ENCODE results near the gene FAAP100.

DNA sequence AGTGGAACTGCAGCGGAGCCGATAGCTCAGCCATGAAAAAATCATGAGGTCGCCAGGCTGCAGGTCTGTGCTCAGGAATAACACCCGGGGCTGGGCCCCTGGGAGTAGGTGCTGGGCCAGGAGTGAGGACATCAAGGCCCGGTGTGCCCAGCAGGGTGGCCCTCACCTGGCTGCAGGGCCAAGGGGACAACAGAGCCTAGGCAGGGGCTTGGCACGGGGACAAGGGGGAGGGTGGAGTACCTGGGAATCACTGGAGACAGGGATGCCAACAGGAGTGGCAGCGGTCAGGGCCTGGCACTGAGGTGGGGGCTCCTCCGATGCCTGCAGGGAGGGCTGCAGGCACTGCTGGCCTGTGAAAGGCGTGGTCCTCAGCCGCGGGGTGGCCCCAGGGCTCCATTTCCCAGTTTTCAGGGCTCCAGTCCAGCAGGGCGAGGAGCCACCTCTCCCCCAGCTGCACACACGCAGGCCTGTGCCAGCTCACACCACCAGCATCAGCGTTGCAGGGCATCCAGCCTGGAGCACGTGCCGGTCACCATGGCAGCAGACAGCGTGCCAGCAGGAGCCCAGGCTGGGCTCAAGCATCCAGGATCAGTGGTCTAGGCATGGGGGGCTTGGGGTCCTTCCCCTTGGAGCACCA, 28.6 kb downstream of the FAAP100 start:
- TF ChIP-seq, protein P1, sequence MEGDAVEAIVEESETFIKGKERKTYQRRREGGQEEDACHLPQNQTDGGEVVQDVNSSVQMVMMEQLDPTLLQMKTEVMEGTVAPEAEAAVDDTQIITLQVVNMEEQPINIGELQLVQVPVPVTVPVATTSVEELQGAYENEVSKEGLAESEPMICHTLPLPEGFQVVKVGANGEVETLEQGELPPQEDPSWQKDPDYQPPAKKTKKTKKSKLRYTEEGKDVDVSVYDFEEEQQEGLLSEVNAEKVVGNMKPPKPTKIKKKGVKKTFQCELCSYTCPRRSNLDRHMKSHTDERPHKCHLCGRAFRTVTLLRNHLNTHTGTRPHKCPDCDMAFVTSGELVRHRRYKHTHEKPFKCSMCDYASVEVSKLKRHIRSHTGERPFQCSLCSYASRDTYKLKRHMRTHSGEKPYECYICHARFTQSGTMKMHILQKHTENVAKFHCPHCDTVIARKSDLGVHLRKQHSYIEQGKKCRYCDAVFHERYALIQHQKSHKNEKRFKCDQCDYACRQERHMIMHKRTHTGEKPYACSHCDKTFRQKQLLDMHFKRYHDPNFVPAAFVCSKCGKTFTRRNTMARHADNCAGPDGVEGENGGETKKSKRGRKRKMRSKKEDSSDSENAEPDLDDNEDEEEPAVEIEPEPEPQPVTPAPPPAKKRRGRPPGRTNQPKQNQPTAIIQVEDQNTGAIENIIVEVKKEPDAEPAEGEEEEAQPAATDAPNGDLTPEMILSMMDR (optimal IDR thresholded peaks at IDR 0.05 in 1 of 3, IDR thresholded peaks at IDR 0.05 in 1 of 3, conservative IDR thresholded peaks at IDR 0.05 in 1 of 3; ENCODE audit: extremely low read depth in 1 of 3, insufficient read depth in 2 of 3, low read length in 3 of 3) = no peak
- no peak for TF ChIP-seq EZH2 (IDR thresholded peaks at IDR 0.05; ENCODE audit: low read length)
